ENCODE data around the gene STRIP1.

STRIP1 gene

DNA sequence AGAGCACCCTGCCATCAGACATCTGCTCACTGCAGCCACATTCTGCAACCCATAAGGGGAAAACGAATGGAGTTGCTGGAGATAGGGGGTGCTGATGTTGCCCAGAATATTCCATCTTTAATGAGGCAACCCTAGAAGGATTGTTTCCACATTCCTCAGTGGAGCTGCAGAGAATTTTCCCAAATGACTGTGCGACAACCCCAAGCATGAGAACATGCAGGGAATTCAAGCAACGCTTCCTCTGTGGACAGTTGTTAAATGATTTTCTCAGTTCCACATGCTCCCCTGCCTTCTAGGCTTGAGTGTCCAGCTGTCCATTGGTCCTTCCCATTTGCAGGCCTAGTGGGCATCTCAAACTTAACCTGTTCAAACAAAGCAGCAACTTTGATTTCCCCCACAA is 57.4 kb downstream of the STRIP1 start:
- TF ChIP-seq, protein P1, sequence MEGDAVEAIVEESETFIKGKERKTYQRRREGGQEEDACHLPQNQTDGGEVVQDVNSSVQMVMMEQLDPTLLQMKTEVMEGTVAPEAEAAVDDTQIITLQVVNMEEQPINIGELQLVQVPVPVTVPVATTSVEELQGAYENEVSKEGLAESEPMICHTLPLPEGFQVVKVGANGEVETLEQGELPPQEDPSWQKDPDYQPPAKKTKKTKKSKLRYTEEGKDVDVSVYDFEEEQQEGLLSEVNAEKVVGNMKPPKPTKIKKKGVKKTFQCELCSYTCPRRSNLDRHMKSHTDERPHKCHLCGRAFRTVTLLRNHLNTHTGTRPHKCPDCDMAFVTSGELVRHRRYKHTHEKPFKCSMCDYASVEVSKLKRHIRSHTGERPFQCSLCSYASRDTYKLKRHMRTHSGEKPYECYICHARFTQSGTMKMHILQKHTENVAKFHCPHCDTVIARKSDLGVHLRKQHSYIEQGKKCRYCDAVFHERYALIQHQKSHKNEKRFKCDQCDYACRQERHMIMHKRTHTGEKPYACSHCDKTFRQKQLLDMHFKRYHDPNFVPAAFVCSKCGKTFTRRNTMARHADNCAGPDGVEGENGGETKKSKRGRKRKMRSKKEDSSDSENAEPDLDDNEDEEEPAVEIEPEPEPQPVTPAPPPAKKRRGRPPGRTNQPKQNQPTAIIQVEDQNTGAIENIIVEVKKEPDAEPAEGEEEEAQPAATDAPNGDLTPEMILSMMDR (IDR thresholded peaks at IDR 0.05; ENCODE audit: low read depth, low read length, missing control alignments): no peak
- no peak overlapping the region for H3K4me3 ChIP-seq (ENCODE audit: low read depth, low read length)
- DNase-seq (ENCODE audit: low read depth): no peak

DNA sequence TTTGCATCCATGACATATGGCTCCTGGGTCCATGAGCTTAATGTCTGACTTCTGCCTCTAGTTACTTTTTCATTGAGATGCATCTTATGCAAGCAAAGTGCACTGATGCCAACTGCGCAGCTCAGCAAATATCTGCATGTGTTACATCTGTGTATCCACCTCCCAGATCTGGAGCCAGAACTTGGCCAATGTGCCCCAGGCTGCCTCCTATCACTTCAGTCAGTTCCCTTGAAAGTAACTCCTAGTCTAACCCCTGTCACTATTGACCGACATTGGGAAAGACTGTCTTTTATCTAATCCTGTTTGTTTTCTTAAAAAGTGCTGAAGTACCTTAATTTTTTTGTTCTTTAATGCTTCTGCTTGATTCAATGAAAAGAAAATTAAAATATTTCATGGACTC is 58.6 kb downstream of the STRIP1 start:
- DNase-seq (ENCODE audit: low read depth): no peak
- no peak overlapping the region for H3K4me3 ChIP-seq (ENCODE audit: low read depth, low read length)
- TF ChIP-seq, protein P1 (IDR thresholded peaks at IDR 0.05; ENCODE audit: low read depth, low read length, missing control alignments): no peak

DNA sequence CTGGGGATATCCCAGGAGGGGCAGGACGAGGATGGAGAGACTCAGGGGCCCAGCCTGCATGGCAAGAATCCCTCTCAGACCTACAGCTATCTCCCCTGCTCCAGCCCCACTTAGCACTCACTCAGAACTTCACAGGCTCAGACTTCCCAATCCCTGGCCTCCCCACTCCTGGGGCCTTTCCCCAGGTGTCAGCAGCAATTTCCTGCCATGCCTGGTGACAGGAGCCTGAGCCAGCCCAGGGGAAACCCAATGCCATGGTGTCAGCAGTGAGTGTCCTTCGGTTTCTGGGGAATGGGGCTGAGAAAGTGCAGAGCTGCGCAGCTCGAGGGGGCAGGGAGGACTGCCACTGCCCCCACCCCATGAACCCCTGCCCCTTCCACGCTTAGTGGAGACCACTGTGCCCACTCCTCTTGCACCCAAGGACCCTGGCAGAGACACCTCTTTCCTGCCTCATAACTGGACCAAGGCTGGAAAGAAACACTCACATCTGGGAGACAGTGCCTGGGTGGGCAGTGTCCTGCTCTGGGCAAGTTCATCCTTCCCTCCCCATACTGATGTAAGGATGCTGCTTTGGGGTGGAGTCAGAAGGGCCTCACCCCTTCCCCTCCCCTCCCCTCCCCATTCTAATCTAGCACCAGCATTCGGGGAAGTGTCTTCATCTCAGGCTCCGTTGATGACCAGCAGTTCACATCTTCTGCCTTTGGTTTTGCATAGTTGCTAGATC is 60.7 kb downstream of the STRIP1 start:
- DNase-seq (ENCODE audit: low read depth): no peak
- H3K4me3 ChIP-seq (ENCODE audit: low read depth, low read length): no peak overlapping the region
- TF ChIP-seq, protein P1 (IDR thresholded peaks at IDR 0.05; ENCODE audit: low read depth, low read length, missing control alignments): no peak

DNA sequence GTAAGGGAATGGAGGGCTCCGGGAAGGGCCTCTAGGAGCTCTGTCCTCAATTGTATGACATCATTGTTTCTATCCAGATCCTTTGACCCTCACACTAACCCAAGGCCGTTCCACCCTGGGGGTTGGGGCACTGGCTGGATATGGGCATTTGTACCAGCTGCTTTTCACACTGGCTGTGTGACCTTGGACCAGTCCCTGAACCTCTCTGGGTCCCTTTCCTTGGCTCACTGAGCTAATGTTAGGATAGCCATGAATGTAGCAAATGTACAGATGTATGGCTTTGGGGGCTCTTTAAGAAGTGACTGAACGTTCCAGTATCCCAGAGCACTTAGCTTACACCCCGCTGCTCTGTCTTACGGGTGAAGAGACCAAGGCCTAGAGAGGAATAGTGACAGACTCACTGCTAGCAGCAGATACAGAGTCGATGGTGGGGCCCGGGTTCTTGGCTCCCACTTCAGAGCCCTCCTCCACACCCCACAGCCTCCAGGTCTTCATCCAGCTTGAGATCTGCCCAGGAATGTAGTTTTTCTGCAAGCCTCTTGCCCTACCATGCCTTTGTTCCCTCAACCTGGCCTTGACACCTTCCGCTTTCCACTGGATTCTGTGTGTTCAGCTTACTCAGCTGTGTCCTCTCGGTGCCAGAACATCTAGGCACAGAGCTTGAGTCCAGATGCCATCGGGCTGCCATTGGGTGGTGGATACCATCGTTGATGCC is 63.2 kb downstream of the STRIP1 start:
- H3K4me3 ChIP-seq (ENCODE audit: low read depth, low read length): no peak overlapping the region
- DNase-seq (ENCODE audit: low read depth): no peak
- TF ChIP-seq, protein P1 (IDR thresholded peaks at IDR 0.05; ENCODE audit: low read depth, low read length, missing control alignments): no peak

DNA sequence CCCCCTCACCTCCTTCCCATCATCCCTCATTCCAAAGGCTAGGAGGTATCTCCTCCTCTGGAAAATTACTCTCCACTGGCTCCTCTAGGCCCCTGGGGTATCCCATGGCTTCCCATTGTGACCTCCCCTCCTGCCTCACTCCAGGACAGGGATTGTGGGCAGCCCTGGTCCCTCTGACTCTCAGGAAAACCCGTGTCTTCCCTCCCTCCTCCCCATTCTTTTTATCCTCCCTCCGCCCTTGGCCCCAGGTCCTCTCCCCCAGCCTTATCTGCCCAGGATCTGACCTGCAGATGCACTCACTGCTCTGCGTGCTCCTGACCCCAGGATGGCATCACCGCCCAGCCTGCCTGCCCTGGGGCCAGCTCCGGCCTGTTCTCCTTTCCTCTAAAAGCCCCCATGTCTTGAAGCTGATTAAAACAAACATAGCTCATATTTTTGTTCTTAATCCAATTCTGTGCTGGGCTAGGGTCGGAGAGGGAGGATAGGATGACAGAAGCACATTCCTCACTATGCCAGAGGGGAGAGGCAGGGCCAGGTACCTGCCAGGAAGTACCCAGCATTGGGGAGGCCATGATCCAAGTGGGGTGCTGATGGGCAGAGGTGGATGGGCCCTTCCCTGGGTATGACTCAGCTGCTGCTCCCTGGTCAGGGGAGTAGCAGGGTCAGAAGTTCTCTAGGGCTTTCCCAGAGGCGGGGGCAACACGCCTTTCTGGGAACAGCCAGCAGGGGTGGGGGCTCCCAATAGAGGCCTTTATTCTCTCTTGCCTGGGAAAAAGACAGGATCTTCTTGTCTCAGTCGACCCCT is 64.0 kb downstream of the STRIP1 start:
- DNase-seq (ENCODE audit: low read depth): no peak
- TF ChIP-seq, protein P1 (IDR thresholded peaks at IDR 0.05; ENCODE audit: low read depth, low read length, missing control alignments): no peak

DNA sequence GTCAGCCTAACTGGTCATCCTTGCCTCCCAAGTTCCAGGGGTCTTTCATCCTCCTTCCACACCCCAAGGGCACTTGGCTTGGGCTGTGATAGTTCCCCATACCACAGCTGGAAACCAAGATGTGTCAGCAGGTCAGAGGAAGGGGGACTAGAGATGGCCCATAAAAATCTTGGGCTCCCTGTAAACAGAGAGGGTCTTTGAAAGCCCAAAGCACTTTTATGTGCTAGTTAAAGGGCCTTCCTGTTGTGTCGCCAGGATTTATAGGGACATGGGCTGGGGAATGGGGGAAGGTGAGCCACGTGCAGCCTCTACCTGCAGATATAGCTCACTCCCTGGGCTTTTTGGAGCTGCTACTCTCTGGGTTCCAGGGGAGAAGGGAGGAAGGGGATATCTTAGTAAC is 65.9 kb downstream of the STRIP1 start:
- TF ChIP-seq, protein P1 (IDR thresholded peaks at IDR 0.05; ENCODE audit: low read depth, low read length, missing control alignments): no peak
- no peak for DNase-seq (ENCODE audit: low read depth)
- no peak overlapping the region for H3K4me3 ChIP-seq (ENCODE audit: low read depth, low read length)

More for the DNA sequence above, 64.0 kb downstream of the STRIP1 start:
- H3K4me3 ChIP-seq (ENCODE audit: low read depth, low read length): no peak overlapping the region

All from GM12864 (cell line).